CD4-positive, alpha-beta T cell (primary cell): ENCODE data around the gene ANKZF1. TPM values are rescaled to one million over a fixed set of nuclear protein-coding genes. Genes with fewer than 3 reads are reported as not detected.
A peak's percentile ranks its signal among the peaks of the same experiment; 100 is the strongest.

ENCODE experiments used
- ATAC-seq: fragments of 200-7000 bp; cut with Tn5 transposase; one replicate; pipeline ENCODE4 v1.10.0; 2022; ENCODE audit warnings: mild to moderate bottlenecking; ENCODE audit not compliant: poor library complexity
- CTCF ChIA-PET: fragments of 350-600 bp; sonication (Branson Sonifier 250); formaldehyde crosslinking; loops from one replicate; lab custom pipeline; 2021; ENCODE audit warnings: antibody characterized with exemption, inconsistent platforms; lab: Charles Lee
- POLR2A ChIA-PET: fragments of 350-600 bp; sonication (Branson Sonifier 250); formaldehyde crosslinking; loops from one replicate; lab custom pipeline; 2021; ENCODE audit warnings: antibody characterized with exemption, inconsistent platforms; lab: Charles Lee
- DNase-seq, 14 experiments: peaks; one replicate each; pipeline ENCODE4 v3.0.0-alpha.2; 2013 to 2020; ENCODE audit warnings: mixed read lengths in 2 of 14
- H3K27ac ChIP-seq, 2 donors: one replicate each; pipeline versions ENCODE4 v1.5.1 to v1.7.0; 2013; ENCODE audit warnings: low read length in 2 of 2, low read depth in 1 of 2, mild to moderate bottlenecking in 1 of 2
- H3K27me3 ChIP-seq, 2 experiments: 1 replicate in 1 of 2; 2 replicates in 1 of 2; pipeline versions ENCODE4 v1.6.1 to v1.7.0; 2013; ENCODE audit warnings: low read length in 2 of 2, control low read depth in 1 of 2, mild to moderate bottlenecking in 1 of 2, moderate library complexity in 1 of 2; ENCODE audit not compliant: insufficient read depth in 2 of 2, control insufficient read depth in 1 of 2
- H3K36me3 ChIP-seq: one replicate; pipeline ENCODE4 v1.6.1; 2013; ENCODE audit warnings: low read length, control low read depth; ENCODE audit not compliant: insufficient read depth
- H3K4me1 ChIP-seq: one replicate; pipeline ENCODE4 v1.6.1; 2013; ENCODE audit warnings: low read length, control low read depth; ENCODE audit not compliant: insufficient read depth
- H3K4me3 ChIP-seq: one replicate; pipeline ENCODE4 v1.5.1; 2013; ENCODE audit warnings: mild to moderate bottlenecking, low read length, moderate library complexity
- H3K9me3 ChIP-seq, 2 experiments: 1 replicate in 1 of 2; 2 replicates in 1 of 2; pipeline versions ENCODE4 v1.6.1 to v1.7.0; 2013; ENCODE audit warnings: low read length in 2 of 2, mild to moderate bottlenecking in 2 of 2, control low read depth in 1 of 2, moderate library complexity in 1 of 2; ENCODE audit not compliant: control insufficient read depth in 1 of 2, insufficient read depth in 1 of 2
- H3K27ac Mint-ChIP-seq: one replicate; pipeline ENCODE4 v1.8.0; 2020; ENCODE audit warnings: mixed read lengths
- H3K27me3 Mint-ChIP-seq: one replicate; pipeline ENCODE4 v1.8.0; 2021; ENCODE audit warnings: mixed read lengths
- H3K36me3 Mint-ChIP-seq: one replicate; pipeline ENCODE4 v1.8.0; 2021; ENCODE audit warnings: low read depth, mixed read lengths
- H3K4me1 Mint-ChIP-seq: one replicate; pipeline ENCODE4 v1.8.0; 2021; ENCODE audit warnings: low read depth, mixed read lengths
- H3K4me3 Mint-ChIP-seq: one replicate; pipeline ENCODE4 v1.8.0; 2020; ENCODE audit warnings: mild to moderate bottlenecking, mixed read lengths
- H3K9me3 Mint-ChIP-seq: one replicate; pipeline ENCODE4 v1.8.0; 2020; ENCODE audit warnings: mixed read lengths
- intact Hi-C, 2 experiments: fragments of 100-400 bp; cut with DNase I in 1 of 2; cut with micrococcal nuclease in 1 of 2; formaldehyde crosslinking; loops; one replicate each; pipeline versions ENCODE4 v1.15.1 to v1.9.0; 2023 to 2025; cut with DNase I, micrococcal nuclease
- total RNA-seq, 174 experiments: library from RNA in 2 of 174; stranded (reverse) in 2 of 174; gene quantifications; one replicate each; pipeline ENCODE4 v1.2.3 and lab custom pipeline; 2021 to 2026
- TF ChIP-seq, protein P1 (sequence below): fragments of 200-600 bp; IDR thresholded peaks from one replicate; pipeline ENCODE4 v1.8.0; 2022; ENCODE audit warnings: antibody characterized with exemption, mild to moderate bottlenecking

Gene ANKZF1
- total RNA-seq, 2 experiments from 2014 or later, result 128 to 135 TPM

DNA sequence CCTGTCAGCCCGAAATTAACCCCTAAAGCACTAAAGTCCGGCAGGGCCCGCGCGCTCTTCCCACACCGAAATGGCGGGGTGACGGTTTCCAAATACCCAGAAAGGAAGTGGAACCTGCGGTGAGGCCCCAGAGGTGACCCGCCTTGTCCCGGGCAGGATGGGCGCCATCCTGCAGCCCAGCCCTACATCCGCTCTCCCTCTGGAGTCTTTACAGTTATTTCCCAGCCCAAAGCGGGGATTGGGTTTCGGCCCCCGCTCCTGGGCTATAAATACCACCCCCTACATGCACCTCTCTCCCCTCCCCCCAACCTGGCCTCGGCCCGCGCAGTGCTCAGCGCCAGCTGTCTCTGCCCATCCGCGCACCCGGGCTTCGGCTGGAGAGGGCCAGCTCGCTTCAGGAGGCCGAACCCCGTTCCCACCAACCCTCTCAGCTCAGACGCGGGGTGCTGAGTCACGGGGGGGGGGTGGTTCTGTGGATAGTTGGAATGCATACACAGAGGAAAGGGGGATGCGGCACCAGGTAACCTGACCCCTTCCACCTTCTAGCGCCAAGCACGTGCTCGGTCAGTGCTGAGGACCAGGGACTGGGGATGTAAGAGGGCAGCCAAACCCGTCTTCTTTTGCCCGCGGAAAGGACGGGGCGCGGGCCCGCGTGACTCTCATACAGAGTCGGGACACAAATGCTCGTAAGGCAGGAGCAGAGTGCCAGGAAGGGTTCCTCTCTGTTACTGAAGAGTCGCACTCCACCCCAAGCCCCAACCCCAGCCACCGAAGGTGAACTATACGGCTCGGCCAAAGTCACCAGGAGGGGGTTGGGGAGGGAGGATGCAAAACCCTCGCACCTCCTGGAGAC lies 23.5 kb downstream of the ANKZF1 start, which contains the start of gene TUBA4B:
TUBA4B (plus strand) TSS at position 344 of the 853 bp plus-strand sequence; CDS start at position 509, 165 bp downstream.
- Histone ChIP-seq H3K4me3 (peak within 1 kb of the TSS; percentile 88), H3K27ac (peak within 1 kb of the TSS; percentile 73 to 87), H3K4me1 (peaks cover 57% of the 10 kb centered on the region), H3K9me3 (no peaks in the 10 kb centered on the region), H3K36me3 (peaks cover 39% of the 10 kb centered on the region), H3K27me3 (no peaks in the 10 kb centered on the region)
- intact Hi-C loops, result loop anchor here (1.0 to 10.0 kb wide), 6 partner anchors 8 to 688 kb away; partner anchors contain the start of genes ABCB6 (in 2 of the 2), CNOT9 (in 1 of the 2), DNAJB2 (in 1 of the 2) and GLB1L (in 1 of the 2)
- peak within 1 kb of the TSS; percentile 96 for H3K27ac Mint-ChIP-seq
- CTCF ChIA-PET, result interaction anchor here (0.6 to 8.4 kb wide), 9 partner anchors 23 to 248 kb away, joined by 3 to 97 read pairs (median 4); partner anchors contain the start of genes ANKZF1, ATG9A, DNAJB2 and NHEJ1
- POLR2A ChIA-PET, result interaction anchor here (0.8 to 10.1 kb wide), 17 partner anchors 8 to 857 kb away, joined by 3 to 202 read pairs (median 9); partner anchors contain the start of genes ABCB6, ANKZF1, ATG9A and CNPPD1
- ATAC-seq (peak; percentile 22), DNase-seq (peak in 10 of 14 experiments; percentile 17 to 81 (median 44))
- H3K36me3 Mint-ChIP-seq, result peaks cover 60% of the 10 kb centered on the region
- TF ChIP-seq, protein P1, sequence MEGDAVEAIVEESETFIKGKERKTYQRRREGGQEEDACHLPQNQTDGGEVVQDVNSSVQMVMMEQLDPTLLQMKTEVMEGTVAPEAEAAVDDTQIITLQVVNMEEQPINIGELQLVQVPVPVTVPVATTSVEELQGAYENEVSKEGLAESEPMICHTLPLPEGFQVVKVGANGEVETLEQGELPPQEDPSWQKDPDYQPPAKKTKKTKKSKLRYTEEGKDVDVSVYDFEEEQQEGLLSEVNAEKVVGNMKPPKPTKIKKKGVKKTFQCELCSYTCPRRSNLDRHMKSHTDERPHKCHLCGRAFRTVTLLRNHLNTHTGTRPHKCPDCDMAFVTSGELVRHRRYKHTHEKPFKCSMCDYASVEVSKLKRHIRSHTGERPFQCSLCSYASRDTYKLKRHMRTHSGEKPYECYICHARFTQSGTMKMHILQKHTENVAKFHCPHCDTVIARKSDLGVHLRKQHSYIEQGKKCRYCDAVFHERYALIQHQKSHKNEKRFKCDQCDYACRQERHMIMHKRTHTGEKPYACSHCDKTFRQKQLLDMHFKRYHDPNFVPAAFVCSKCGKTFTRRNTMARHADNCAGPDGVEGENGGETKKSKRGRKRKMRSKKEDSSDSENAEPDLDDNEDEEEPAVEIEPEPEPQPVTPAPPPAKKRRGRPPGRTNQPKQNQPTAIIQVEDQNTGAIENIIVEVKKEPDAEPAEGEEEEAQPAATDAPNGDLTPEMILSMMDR, result no peak
- H3K27me3 Mint-ChIP-seq, result no peaks in the 10 kb centered on the region
- no peaks in the 10 kb centered on the region for H3K9me3 Mint-ChIP-seq
- H3K4me3 Mint-ChIP-seq, result peak within 1 kb of the TSS; percentile 88
- peaks cover 57% of the 10 kb centered on the region for H3K4me1 Mint-ChIP-seq

GRCh38 chr2:219253753-219254589 lies 24.4 kb downstream of the ANKZF1 start, which contains the start of gene TUBA4A:
Gene TUBA4A, minus strand, starts transcription at chr2:219253918. Its CDS starts 60 bp downstream, at chr2:219253858.
- ATAC-seq (peak; percentile 71), DNase-seq (peak; percentile 83 to 95 (median 90))
- H3K36me3 ChIP-seq, result peaks cover 31% of the 10 kb centered on the region
- H3K4me1 ChIP-seq, result peaks cover 49% of the 10 kb centered on the region
- peaks cover 49% of the 10 kb centered on the region for H3K4me1 Mint-ChIP-seq
- H3K27ac ChIP-seq, result peak within 1 kb of the TSS; percentile 73 to 87
- intact Hi-C loops, result loop anchor here (1.0 to 10.0 kb wide), 7 partner anchors 9 to 689 kb away; partner anchors contain the start of genes ABCB6 (in 2 of the 2), ANKZF1 (in 1 of the 2), ATG9A (in 1 of the 2) and CNOT9 (in 1 of the 2)
- CTCF ChIA-PET, result interaction anchor here (1.0 to 8.4 kb wide), 9 partner anchors 20 to 134 kb away, joined by 3 to 97 read pairs (median 5); partner anchors contain the start of genes ANKZF1, ATG9A, DNAJB2 and DNPEP
- no peaks in the 10 kb centered on the region for H3K9me3 Mint-ChIP-seq
- H3K36me3 Mint-ChIP-seq, result peaks cover 54% of the 10 kb centered on the region
- POLR2A ChIA-PET, result interaction anchor here (0.7 to 10.1 kb wide), 20 partner anchors 9 to 967 kb away, joined by 3 to 202 read pairs (median 9); partner anchors contain the start of genes ABCB6, ANKZF1, ATG9A and CNPPD1
- H3K27me3 ChIP-seq, result no peaks in the 10 kb centered on the region
- peak within 1 kb of the TSS; percentile 88 for H3K4me3 Mint-ChIP-seq
- peak within 1 kb of the TSS; percentile 88 for H3K4me3 ChIP-seq
- no peaks in the 10 kb centered on the region for H3K27me3 Mint-ChIP-seq
- no peaks in the 10 kb centered on the region for H3K9me3 ChIP-seq
- H3K27ac Mint-ChIP-seq, result peak within 1 kb of the TSS; percentile 96
- TF ChIP-seq, protein P1, result no peak
